Measurements from ENCODE around the gene A4GALT. TPM values are rescaled to one million over a fixed set of nuclear protein-coding genes. Genes with fewer than 3 reads are reported as not detected.

The A4GALT gene
- total and polyA plus RNA-seq, 2 donors (not counting 1 experiment from before 2014, with no cell fraction given), result 0.09 to 6.1 TPM

GRCh38 chr22:42700355-42700754, 20.3 kb downstream of the A4GALT start:
- Histone ChIP-seq H3K4me2 (replicated peaks; ENCODE audit: low read depth, low read length, poor library complexity, severe bottlenecking) (no peak overlapping the region), H3K4me1 (ENCODE audit: control insufficient read depth in 2 of 2, insufficient read depth in 2 of 2, low read length in 2 of 2) (peaks cover 0 to 8% of the 10 kb centered on the region in 2 donors), H3K9me3 (ENCODE audit: control extremely low read depth in 1 of 3, control insufficient read depth in 2 of 3, insufficient read depth in 1 of 3, low read length in 2 of 3) (no peaks in the 10 kb centered on the region), H2AFZ (ENCODE audit: insufficient read depth, low read depth, low read length, poor library complexity, severe bottlenecking) (no peak overlapping the region), H3K79me2 (ENCODE audit: control insufficient read depth, insufficient read depth, low read length) (peaks cover 2% of the 10 kb centered on the region), H4K20me1 (ENCODE audit: control insufficient read depth, insufficient read depth, low read length, poor library complexity, severe bottlenecking) (no peaks in the 10 kb centered on the region), H3K9ac (ENCODE audit: low read length) (no peak overlapping the region), H3K36me3 (replicated peaks in 1 of 2; ENCODE audit: control extremely low read depth in 1 of 2, control insufficient read depth in 1 of 2, extremely low read depth in 1 of 2, insufficient read depth in 2 of 2, low read length in 1 of 2) (no peaks in the 10 kb centered on the region), H3K27me3 (replicated peaks in 1 of 4; ENCODE audit: control extremely low read depth in 1 of 4, control insufficient read depth in 3 of 4, insufficient read depth in 4 of 4, low read length in 3 of 4) (peaks cover 0 to 10% (median 0%) of the 10 kb centered on the region in 4 experiments), H3K27ac (ENCODE audit: low read length in 2 of 2) (no peak overlapping the region), H3K4me3 (ENCODE audit: control extremely low read depth in 1 of 5, extremely low read depth in 1 of 5, insufficient read depth in 1 of 5, low read depth in 2 of 5, low read length in 4 of 5) (no peak overlapping the region)
- ChIA-PET CTCF (no interaction called here), POLR2A (no interaction called here)
- DNase-seq, result no peak
- intact Hi-C loops (cut with micrococcal nuclease), result no loop called here
- TF ChIP-seq CTCF (IDR thresholded peaks at IDR 0.05) (no peak), EZH2 (IDR thresholded peaks at IDR 0.05; ENCODE audit: borderline replicate concordance, insufficient read depth, low read depth, low read length, poor library complexity, severe bottlenecking) (no peak)
- Mint-ChIP-seq H3K4me1 (peaks cover 11% of the 10 kb centered on the region), H3K27ac (no peak overlapping the region), H3K27me3 (no peaks in the 10 kb centered on the region), H3K4me3 (no peak overlapping the region), H3K9me3 (ENCODE audit: insufficient read depth) (no peaks in the 10 kb centered on the region)
- ATAC-seq (ENCODE audit: low read depth), result no peak
- WGBS (ENCODE audit: insufficient coverage), result 97% methylated on average over 8 of the region's 8 CpGs

GRCh38 chr22:42699976-42700352, 20.7 kb downstream of the A4GALT start:
- Histone ChIP-seq H3K4me2 (replicated peaks; ENCODE audit: low read depth, low read length, poor library complexity, severe bottlenecking) (no peak overlapping the region), H3K27me3 (replicated peaks in 1 of 4; ENCODE audit: control extremely low read depth in 1 of 4, control insufficient read depth in 3 of 4, insufficient read depth in 4 of 4, low read length in 3 of 4) (peaks cover 0 to 8% (median 0%) of the 10 kb centered on the region in 4 experiments), H2AFZ (ENCODE audit: insufficient read depth, low read depth, low read length, poor library complexity, severe bottlenecking) (no peak overlapping the region), H3K79me2 (ENCODE audit: control insufficient read depth, insufficient read depth, low read length) (peaks cover 2% of the 10 kb centered on the region), H4K20me1 (ENCODE audit: control insufficient read depth, insufficient read depth, low read length, poor library complexity, severe bottlenecking) (no peaks in the 10 kb centered on the region), H3K27ac (ENCODE audit: low read length in 2 of 2) (no peak overlapping the region), H3K4me1 (ENCODE audit: control insufficient read depth in 2 of 2, insufficient read depth in 2 of 2, low read length in 2 of 2) (peaks cover 0 to 8% of the 10 kb centered on the region in 2 donors), H3K9ac (ENCODE audit: low read length) (no peak overlapping the region), H3K4me3 (ENCODE audit: control extremely low read depth in 1 of 5, extremely low read depth in 1 of 5, insufficient read depth in 1 of 5, low read depth in 2 of 5, low read length in 4 of 5) (no peak overlapping the region), H3K36me3 (replicated peaks in 1 of 2; ENCODE audit: control extremely low read depth in 1 of 2, control insufficient read depth in 1 of 2, extremely low read depth in 1 of 2, insufficient read depth in 2 of 2, low read length in 1 of 2) (no peaks in the 10 kb centered on the region), H3K9me3 (ENCODE audit: control extremely low read depth in 1 of 3, control insufficient read depth in 2 of 3, insufficient read depth in 1 of 3, low read length in 2 of 3) (no peaks in the 10 kb centered on the region)
- Mint-ChIP-seq H3K9me3 (ENCODE audit: insufficient read depth) (no peaks in the 10 kb centered on the region), H3K27ac (no peak overlapping the region), H3K27me3 (no peaks in the 10 kb centered on the region), H3K4me1 (peaks cover 11% of the 10 kb centered on the region), H3K4me3 (no peak overlapping the region)
- POLR2A ChIA-PET, result no interaction called here
- no peak for TF ChIP-seq CTCF (IDR thresholded peaks at IDR 0.05)
- no peak for TF ChIP-seq EZH2 (IDR thresholded peaks at IDR 0.05; ENCODE audit: borderline replicate concordance, insufficient read depth, low read depth, low read length, poor library complexity, severe bottlenecking)
- intact Hi-C loops (cut with micrococcal nuclease), result no loop called here
- no peak for ATAC-seq (ENCODE audit: low read depth)
- CTCF ChIA-PET, result no interaction called here
- DNase-seq, result no peak
- 82% methylated on average over 12 of the region's 12 CpGs for WGBS (ENCODE audit: insufficient coverage)
